ENCODE measurements around the gene OR51F2. TPM values are rescaled to one million over a fixed set of nuclear protein-coding genes. Genes with fewer than 3 reads are reported as not detected.

The OR51F2 gene
- polyA plus RNA-seq, 4 donors = not detected

Other genes starting within 250 kb of the OR51F2 start
- gene OR52I2, start 239.6 kb upstream of the OR51F2 start, polyA plus RNA-seq (ENCODE audit: insufficient read length in 4 of 4) = under 1 TPM in 1 of 4 donors, not detected in 3; 0.04 TPM
- gene OR52I1, start 227.3 kb upstream of the OR51F2 start, polyA plus RNA-seq (ENCODE audit: insufficient read length in 4 of 4) = under 1 TPM in 1 of 4 donors, not detected in 3; 0.06 TPM
- 10 to 100 TPM; 19.1 to 22.6 (median 20.7) TPM for gene TRIM68, start 213.1 kb upstream of the OR51F2 start, polyA plus RNA-seq (ENCODE audit: insufficient read length in 4 of 4)
- gene OR51D1, start 183.8 kb upstream of the OR51F2 start, polyA plus RNA-seq (ENCODE audit: insufficient read length in 4 of 4) = not detected
- gene OR51E1, start 177.3 kb upstream of the OR51F2 start, polyA plus RNA-seq (ENCODE audit: insufficient read length in 4 of 4) = 1 to 10 TPM; 1.4 to 2.2 (median 1.8) TPM
- gene OR51E2, start 123.5 kb upstream of the OR51F2 start, polyA plus RNA-seq (ENCODE audit: insufficient read length in 4 of 4) = under 1 TPM; 0.64 to 1.00 (median 0.72) TPM
- gene MMP26, start 116.5 kb upstream of the OR51F2 start, polyA plus RNA-seq (ENCODE audit: insufficient read length in 4 of 4) = under 1 TPM; 0.19 to 0.74 (median 0.25) TPM
- gene OR51F1, start 51.4 kb upstream of the OR51F2 start, polyA plus RNA-seq (ENCODE audit: insufficient read length in 4 of 4) = not detected
- gene OR52R1, start 16.9 kb upstream of the OR51F2 start, polyA plus RNA-seq (ENCODE audit: insufficient read length in 4 of 4) = not detected
- gene OR51S1, start 27.9 kb downstream of the OR51F2 start, polyA plus RNA-seq (ENCODE audit: insufficient read length in 4 of 4) = not detected
- gene OR51T1, start 60.6 kb downstream of the OR51F2 start, polyA plus RNA-seq (ENCODE audit: insufficient read length in 4 of 4) = not detected
- not detected for gene OR51A7, start 82.5 kb downstream of the OR51F2 start, polyA plus RNA-seq (ENCODE audit: insufficient read length in 4 of 4)
- gene OR51G2, start 98.0 kb downstream of the OR51F2 start, polyA plus RNA-seq (ENCODE audit: insufficient read length in 4 of 4) = not detected
- not detected for gene OR51G1, start 103.0 kb downstream of the OR51F2 start, polyA plus RNA-seq (ENCODE audit: insufficient read length in 4 of 4)
- not detected for gene OR51A4, start 126.3 kb downstream of the OR51F2 start, polyA plus RNA-seq (ENCODE audit: insufficient read length in 4 of 4)
- not detected for gene OR51A2, start 134.4 kb downstream of the OR51F2 start, polyA plus RNA-seq (ENCODE audit: insufficient read length in 4 of 4)
- under 1 TPM in 1 of 4 donors, not detected in 3; 0.03 TPM for gene OR51L1, start 173.5 kb downstream of the OR51F2 start, polyA plus RNA-seq (ENCODE audit: insufficient read length in 4 of 4)
- not detected for gene OR52J3, start 225.2 kb downstream of the OR51F2 start, polyA plus RNA-seq (ENCODE audit: insufficient read length in 4 of 4)
- gene OR52E2, start 238.3 kb downstream of the OR51F2 start, polyA plus RNA-seq (ENCODE audit: insufficient read length in 4 of 4) = not detected
- not detected for gene OR52E1, start 248.3 kb downstream of the OR51F2 start, polyA plus RNA-seq (ENCODE audit: insufficient read length in 4 of 4)